Raji (cell line): ENCODE results near the gene NAT14.

ENCODE experiments used
- POLR2A ChIP-seq: IDR thresholded peaks from 2 replicates; pipeline ENCODE4 v1.6.1; 2011; ENCODE audit warnings: low read depth, low read length, control low read depth; ENCODE audit not compliant: insufficient read depth

Gene NAT14

DNA sequence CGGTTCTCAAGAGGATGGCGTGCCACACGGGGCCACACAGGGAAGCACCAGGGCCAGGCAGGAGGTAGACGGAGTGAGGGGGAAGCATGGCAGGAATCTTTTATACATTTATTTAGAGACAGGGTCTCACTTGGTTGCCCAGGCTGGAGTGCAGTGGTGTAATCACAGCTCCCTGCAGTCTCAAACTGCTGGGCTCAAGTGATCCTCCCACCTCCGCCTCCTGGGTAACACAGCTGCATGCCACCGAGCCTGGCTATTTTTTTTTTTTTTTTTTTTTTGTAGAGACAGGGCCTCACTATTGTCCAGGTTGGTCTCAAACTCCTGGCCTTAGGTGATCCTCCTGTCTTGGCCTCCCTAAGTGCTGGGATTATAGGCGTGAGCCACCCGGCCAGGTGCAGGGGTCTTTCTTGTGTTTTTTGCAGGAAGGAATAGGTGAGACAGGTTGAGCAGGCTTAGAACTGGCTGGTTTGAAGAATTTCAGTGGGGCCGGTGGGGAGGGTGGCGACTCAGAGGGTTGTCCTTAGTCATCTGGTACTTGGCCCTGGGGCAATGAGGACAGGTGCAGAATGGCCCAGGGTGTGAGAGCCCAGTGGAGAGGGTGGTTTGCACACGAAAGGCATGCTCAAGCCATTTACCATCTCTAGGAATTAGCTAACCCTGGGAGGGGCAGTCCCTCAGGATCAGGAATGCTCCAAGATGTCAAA is 10.8 kb downstream of the NAT14 start:
- TF ChIP-seq POLR2A, result no peak

DNA sequence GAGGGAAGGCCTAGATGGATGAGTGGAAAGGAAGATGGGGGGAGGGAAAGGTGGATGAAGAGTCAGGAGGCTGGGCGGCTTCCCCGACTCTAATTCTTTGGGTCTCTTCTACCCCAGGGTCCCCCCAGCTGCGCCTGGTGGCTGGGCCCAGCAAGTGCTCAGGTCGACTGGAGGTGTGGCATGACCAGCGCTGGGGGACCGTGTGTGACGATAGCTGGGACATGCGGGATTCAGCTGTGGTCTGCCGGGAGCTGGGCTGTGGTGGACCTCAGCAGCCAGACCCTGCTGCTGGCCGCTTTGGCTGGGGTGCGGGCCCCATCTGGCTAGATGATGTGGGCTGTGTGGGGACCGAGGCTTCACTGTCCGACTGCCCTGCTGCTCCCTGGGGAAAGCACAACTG is 12.8 kb downstream of the NAT14 start:
- no peak for TF ChIP-seq POLR2A

DNA sequence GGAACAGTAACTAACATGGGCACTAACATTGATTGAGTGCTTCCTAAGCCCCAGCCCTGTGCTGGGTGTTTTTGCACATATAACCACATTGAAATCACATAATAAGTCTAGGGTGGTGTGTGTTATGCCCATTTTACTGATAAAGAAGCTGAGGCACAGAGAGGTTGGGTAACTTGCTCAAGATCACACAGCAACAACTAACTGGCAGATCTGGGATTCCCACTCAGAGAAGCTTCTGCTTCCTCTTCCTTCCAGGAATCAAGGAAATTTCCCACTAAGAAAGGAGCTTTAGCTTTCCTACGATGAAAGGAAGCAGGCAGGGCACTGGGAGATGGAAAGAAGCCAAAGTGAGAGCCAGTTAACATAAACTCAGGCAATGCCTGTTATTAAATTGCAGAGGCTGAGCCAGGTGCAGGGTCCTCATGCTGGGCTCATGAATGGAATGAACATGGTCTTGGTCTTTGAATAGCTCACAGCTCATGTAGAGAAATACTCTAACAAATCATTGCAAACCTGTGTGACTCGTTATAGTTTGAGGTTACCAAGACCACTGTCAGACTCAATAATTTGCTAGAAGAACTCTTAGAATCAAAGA is 13.4 kb downstream of the NAT14 start:
- TF ChIP-seq POLR2A, result no peak

DNA sequence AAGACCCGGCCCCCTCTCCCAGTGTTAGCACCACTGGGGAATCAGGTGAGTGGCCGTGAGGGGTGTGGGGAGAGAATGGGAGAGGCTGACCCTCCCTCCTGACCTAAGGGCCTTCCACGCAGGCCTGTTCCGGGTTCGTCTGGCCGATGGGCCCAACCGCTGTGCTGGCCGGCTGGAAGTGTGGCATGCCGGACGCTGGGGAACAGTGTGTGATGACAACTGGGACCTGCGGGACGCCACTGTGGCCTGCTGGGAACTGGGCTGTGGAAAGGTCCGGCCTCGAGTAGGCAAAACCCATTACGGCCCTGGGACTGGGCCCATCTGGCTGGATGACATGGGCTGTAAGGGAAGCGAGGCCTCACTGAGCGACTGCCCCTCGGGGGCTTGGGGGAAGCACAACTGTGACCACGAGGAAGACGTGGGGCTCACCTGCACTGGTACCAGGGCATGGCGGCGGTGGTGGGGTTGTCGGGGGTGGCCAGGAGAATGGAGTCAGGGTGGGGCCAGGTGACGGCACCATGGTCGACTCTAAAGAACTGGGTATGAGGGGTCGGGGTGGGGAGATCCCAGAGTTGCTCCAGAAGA is 15.5 kb downstream of the NAT14 start:
- TF ChIP-seq POLR2A, result no peak

DNA sequence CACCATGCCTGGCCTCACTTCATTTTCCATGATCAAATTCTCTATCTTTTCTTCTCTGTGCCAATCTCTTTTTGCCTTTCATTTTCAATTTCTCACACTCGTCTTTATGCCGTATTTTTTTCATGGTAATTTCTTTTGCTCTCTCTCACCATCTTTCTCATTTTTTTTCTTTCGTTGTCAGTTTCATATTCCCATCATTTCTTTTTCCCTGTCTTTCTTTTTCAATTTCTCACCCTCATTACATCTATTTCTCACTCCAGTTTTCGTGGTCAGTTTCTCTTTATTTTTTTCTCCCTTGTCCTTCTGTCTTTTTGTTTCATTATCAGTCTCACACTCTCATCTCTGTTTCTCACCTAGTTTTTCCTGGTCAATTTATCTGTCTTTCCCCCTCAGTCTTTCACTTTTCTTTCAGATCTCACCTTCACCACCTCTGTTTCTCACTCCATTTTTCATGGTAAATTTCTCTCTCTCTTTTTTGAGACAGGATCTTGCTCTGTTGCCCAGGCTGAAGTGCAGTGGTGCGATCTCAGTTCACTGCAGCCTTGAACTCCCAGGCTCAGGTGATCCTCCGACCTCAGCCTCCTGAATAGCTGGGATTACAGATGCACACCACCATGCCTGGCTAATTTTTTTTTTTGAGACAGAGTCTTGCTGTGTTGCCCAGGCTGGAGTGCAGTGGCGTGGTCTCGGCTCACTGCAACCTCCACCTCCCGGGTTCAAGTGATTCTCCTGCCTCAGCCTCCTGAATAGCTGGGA is 17.4 kb downstream of the NAT14 start:
- TF ChIP-seq POLR2A, result no peak

DNA sequence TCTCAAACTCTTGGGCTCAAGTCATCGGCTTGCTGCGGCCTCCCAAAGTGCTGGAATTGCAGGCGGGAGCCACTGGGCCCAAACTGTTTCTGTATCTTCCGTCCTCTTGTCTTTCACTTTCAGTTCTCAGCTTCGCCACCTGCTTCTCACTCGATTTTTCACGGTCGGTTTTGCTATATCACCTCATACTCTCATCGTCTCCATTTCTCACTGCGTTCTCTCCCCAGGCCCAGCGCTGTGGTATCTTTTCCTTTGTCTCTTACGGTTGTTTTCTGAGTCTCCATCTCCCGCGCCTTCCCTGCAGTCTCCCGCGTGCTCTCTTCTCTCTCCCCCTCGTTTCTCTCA is 18.1 kb downstream of the NAT14 start:
- TF ChIP-seq POLR2A, result no peak

DNA sequence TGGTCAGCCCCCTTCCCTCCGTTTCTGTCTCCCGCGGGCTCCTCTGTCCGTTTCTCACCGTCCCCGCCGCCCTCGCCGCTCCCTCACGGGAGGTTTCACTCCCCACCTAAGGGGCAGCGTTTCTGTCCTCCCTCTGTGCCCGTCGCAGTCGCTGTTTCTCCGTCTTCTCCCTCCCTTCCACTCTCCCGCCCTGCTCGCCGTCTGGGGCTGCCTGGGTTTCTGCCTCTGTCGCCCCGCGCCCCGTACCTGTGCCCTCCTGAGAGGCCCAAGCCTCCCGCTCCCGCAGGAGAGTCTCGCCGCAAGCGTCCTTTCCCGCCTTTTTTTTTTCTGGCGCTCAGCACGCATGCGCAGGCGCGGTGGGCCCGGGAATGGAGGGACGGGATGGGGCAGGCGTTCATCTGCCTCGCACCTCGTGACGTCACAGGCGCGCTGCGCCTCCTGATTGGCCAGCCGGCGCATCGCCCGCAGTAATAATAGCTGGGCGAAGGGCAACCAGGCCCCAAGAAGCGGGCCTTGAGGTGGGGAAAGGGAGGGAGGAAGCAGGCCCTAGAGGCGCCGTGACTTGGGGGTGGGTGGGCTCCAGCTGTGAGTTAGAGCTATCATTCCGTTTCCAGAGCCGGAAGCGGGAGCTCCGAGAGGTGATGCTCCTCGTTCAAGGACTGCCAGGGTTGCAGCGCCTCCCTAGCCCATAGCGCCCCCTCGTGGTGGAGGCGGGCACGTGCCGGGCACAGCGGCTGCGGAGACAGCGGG is 18.7 kb downstream of the NAT14 start:
- TF ChIP-seq POLR2A, result peak; percentile 40; the same call in 1 of the 2 replicates

DNA sequence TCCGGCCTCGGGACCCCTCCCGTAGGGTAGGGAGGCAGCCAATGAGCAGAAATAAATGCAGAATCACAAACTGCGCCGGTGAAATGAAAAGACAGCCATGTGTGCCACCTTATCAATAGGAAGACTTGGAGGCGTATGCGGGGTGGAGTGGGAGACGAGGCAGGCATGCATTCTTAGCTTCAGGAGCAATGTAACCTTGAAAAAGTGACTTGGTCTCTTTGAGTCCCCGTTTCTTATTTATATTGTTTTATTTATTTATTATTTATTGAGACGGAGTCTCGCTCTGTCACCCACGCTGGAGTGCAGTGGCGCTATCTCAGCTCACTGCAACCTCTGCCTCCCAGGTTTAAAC is 19.2 kb downstream of the NAT14 start:
- no peak for TF ChIP-seq POLR2A

DNA sequence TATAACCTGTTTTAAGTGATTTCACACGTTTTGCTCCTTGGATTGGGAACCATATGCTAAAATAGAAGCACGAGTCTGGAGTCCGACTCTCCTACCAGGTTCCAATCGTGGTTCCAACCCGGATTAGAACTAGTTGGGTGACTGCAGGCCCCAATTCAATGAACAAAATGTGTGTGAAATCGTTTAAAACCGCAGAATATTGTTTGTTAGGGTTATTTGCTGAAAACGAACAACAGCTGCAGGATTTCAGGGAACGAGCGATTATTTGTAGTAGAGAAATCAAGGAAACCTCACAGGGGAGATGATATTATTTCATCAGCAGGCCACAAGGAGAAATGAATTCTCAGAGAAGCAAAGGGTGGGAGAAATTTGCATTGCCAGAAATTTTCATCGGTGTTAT is 20.0 kb downstream of the NAT14 start:
- TF ChIP-seq POLR2A, result no peak

DNA sequence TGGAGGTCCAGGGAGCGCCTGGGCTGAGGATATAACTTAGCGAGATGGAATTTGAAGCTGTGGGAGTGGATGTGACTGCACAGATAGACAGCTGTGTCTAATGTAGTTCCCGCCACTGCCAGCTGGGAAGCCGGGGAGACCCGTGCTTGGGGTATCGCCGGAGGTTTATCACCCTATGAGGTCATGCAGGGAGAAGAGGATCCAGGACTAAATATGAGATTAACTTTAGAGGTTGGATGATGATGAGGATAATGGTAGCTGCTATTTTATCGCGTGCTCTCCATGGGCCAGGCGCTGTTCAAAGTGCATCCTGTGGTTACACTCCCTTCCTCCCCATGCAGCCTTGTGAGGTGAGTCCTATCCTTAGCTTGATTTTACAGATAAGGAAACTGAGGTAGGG is 23.1 kb downstream of the NAT14 start:
- TF ChIP-seq POLR2A, result no peak

DNA sequence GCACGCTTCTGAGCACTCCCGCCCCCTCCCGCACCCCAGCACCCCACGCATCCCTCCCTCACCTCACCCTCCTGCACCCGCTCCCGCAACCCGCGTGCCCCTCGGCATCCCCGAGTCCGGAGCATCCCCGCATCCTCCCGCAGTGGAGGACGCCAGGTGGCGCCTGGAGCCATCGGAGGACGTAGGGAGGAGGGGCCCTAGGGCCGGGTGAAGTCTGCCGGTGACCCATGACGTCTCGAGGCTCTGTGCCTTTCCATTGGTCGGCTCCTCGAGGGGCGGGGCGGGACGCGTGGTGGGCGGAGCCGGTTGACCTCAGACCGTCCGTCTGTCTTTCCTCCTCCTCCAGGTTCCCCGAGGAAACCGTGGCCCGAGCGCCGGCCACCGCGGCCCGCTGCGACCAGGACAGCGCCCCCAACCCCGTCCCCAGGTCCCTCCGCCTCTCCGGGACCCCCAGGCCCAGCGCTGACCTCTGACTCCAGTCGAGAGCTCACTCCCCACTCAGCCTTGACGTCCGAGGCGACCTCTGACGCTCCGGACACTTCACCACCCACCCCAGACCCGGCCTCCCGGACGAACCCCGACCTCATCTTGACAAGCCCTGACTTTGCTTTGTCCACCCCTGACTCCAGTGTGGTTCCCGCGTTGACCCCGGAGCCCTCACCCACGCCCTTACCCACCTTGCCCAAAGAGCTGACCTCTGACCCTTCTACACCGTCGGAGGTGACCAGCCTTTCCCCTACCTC is 32.1 kb downstream of the NAT14 start:
- TF ChIP-seq POLR2A, result peak; percentile 49

DNA sequence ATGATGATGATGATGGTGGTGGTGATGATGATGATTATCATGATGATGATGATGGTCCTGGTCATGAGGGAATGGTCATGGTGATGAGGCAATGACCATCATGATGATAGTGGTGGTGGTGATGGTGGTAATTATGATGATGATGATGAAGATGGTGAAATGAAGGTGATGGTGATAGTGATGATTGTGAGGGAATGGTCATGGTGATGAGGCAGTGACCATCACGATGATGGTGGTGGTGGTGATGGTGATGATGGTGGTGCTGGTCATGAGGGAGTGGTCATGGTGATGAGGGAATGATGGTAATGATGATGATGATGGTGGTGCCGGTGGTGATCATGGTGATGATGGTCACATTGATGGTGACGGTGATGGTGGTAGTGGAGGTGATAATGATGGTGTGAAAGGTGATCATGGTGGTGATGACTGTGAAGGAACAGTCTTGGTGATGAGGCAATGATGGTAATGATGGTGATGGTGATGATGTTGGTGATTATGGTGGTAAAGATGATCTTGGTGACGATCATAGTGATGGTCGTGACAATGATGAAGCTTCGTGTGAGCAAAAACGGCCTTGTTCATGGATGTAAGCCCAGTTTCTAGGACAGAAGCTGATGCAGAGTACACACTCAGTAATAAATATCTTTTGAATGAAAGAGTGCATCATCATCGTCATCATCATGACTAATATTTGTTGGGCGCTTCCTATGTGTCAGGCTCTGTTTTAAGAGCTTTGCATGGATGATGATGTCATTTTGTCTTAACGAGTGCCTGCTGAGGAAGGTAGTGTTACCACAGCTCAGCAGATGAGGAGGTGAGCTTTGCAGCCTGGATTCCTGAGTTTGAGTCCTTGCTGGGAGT is 34.7 kb downstream of the NAT14 start:
- TF ChIP-seq POLR2A, result no peak

DNA sequence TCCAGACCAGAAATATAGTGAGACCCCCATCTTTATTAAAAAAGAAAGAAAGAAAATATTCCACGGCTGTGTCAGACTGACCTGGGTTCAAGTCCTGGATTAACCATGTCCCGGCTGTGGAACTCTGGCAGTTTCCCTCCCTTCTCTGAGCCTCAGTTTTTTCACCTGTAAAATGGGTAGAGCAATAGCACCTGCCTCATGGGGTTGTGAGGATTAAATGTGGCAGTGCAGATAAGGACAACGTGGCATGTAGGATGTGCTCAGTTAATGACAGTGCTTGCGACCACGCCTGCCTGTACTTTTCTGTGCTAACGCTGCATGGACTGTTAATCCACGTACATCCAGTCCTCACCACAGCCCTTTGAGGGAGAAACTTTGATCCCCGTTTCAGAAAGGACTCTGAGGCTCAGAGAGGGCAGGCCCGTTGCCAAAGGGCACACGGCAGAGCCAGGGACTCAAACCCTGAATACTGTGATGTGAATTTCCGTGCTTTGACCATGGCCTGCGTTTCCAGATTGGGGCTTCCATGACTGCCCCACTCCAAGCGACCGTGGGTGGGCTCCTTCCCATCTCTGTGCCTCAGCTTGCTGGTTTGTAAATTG is 35.8 kb downstream of the NAT14 start:
- TF ChIP-seq POLR2A, result no peak
